Stomach (tissue), 9 donors: Measurements from ENCODE around the gene PRKG1. TPM values are rescaled to one million over a fixed set of nuclear protein-coding genes. Genes with fewer than 3 reads are reported as not detected.

Experiments used
- DNase-seq, 2 donors: peaks; one replicate each; pipeline versions ENCODE4 v3.0.0 to v3.0.0-alpha.2; 2013 to 2019
- H3K27ac ChIP-seq, 5 donors: fragments of 200-600 bp in 4 of 5; sonication (generic) in 4 of 5; one replicate each; pipeline ENCODE4 v1.5.1; 2013 to 2019; ENCODE audit warnings: mild to moderate bottlenecking in 1 of 5, moderate library complexity in 1 of 5
- H3K27me3 ChIP-seq, 3 donors: fragments of 200-600 bp; sonication (generic); one replicate each; pipeline ENCODE4 v1.5.1; 2017 to 2019; ENCODE audit warnings: mixed run types in 1 of 3
- H3K36me3 ChIP-seq, 4 donors: fragments of 200-600 bp; sonication (generic); 1 replicate in 3 of 4; 2 replicates in 1 of 4; pipeline ENCODE4 v1.5.1; 2016 to 2019
- H3K4me1 ChIP-seq, 4 donors: fragments of 200-600 bp; sonication (generic); one replicate each; pipeline ENCODE4 v1.5.1; 2016 to 2019
- H3K4me3 ChIP-seq, 4 donors: fragments of 200-600 bp; sonication (generic) in 3 of 4; one replicate each; pipeline ENCODE4 v1.5.1; 2016 to 2019; ENCODE audit warnings: mild to moderate bottlenecking in 1 of 4
- H3K9me3 ChIP-seq, 4 donors: fragments of 200-600 bp; sonication (generic); one replicate each; pipeline ENCODE4 v1.5.1; 2016 to 2019
- CTCF ChIP-seq, 7 experiments: fragments of 450-650 bp in 4 of 7; fragments of 200-600 bp in 3 of 7; sonication (generic) in 3 of 7; IDR thresholded peaks; one replicate each; pipeline ENCODE4 v1.5.1; 2016 to 2019; ENCODE audit warnings: antibody characterized with exemption in 7 of 7, control low read depth in 2 of 7, mild to moderate bottlenecking in 1 of 7
- EP300 ChIP-seq: sonication (generic); formaldehyde crosslinking; IDR thresholded peaks from one replicate; pipeline ENCODE4 v1.6.1; 2017; ENCODE audit warnings: antibody characterized with exemption
- POLR2A ChIP-seq, 4 donors: fragments of 450-650 bp; IDR thresholded peaks; one replicate each; pipeline ENCODE4 v1.6.1; 2016; ENCODE audit warnings: antibody characterized with exemption in 4 of 4, control low read depth in 2 of 4, mild to moderate bottlenecking in 1 of 4, moderate library complexity in 1 of 4
- POLR2AphosphoS5 ChIP-seq, 3 donors: sonication (generic); formaldehyde crosslinking; IDR thresholded peaks; one replicate each; pipeline ENCODE4 v1.6.1; 2016; ENCODE audit warnings: antibody characterized with exemption in 3 of 3
- WGBS, 5 donors: extraction: QIAGEN DNeasy Blood & Tissue Kit in 3 of 5; methylation state at CpG; one replicate each; pipeline versions ENCODE4 v1.1.5 to v1.1.7; 2013 to 2018; 5-methylcytosine and 5-hydroxymethylcytosine counted together
- intact Hi-C: fragments of 100-400 bp; cut with DNase I; formaldehyde crosslinking; loops from one replicate; pipeline ENCODE4 v1.15.1; 2023; ENCODE audit warnings: low total_unique reads
- polyA plus RNA-seq, 3 donors: library from polyadenylated mRNA; stranded (reverse); fragments of 200-250 nt; gene quantifications; one replicate each; pipeline ENCODE4 v1.2.3, GENCODE V29; 2013
- total RNA-seq, 5 donors: library from RNA; depleted of rRNA; stranded (reverse); fragments of >200 nt; gene quantifications; one replicate each; pipeline versions ENCODE4 v1.1.0 to v1.2.3, GENCODE V29; 2014 to 2016
- donor health status: healthy with polysubstance abuse.
- donor health status: Bipolar disorder and iron deficiency.
- donor health status: healthy.

Gene PRKG1
- total and polyA plus RNA-seq, 8 donors: 1.5 to 89.2 (median 14.3) TPM

GRCh38 chr10:51300617-51301304 is 226.5 kb downstream of the PRKG1 start:
- H3K27ac ChIP-seq: peak overlapping the region in 4 of 5 donors; percentile 4 to 51 (median 44)
- H3K4me1 ChIP-seq: peaks cover 0 to 14% (median 6%) of the 10 kb centered on the region in 4 donors
- TF ChIP-seq EP300 (no peak), POLR2A (IDR thresholded peaks at IDR 0.05) (no peak), POLR2AphosphoS5 (IDR thresholded peaks at IDR 0.05) (no peak), CTCF (IDR thresholded peaks at IDR 0.05) (no peak)
- no peaks in the 10 kb centered on the region for H3K27me3 ChIP-seq
- intact Hi-C loops: no loop called here
- H3K9me3 ChIP-seq: no peaks in the 10 kb centered on the region
- no peak overlapping the region for H3K4me3 ChIP-seq
- DNase-seq: no peak
- H3K36me3 ChIP-seq: no peaks in the 10 kb centered on the region
- 45 to 62% (median 55%) methylated on average over 2 of the region's 2 CpGs for WGBS, 5 donors

DNA sequence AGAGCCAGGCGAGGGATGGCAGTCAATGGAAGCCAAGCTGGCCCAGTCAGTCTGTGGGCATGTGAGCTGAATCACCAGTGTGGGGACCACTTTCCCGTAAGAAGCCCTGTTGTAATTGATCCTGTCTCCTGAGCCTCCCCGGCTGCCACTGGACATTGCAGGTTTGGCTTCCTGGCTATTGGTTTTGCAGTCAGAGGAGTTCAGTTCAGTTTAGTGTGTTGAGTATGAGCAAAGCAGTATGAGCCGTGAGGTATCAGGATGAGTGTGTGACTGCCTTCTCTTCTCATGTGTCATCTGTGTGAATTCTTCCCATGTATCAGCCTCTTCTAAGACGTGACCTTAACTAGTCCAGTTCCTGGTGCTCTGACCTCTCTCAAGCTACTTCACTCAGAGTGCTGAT is 227.4 kb downstream of the PRKG1 start:
- no peaks in the 10 kb centered on the region for H3K9me3 ChIP-seq
- no peak for DNase-seq
- no peaks in the 10 kb centered on the region for H3K27me3 ChIP-seq
- no peak overlapping the region for H3K4me3 ChIP-seq
- peak overlapping the region in 3 of 5 donors; percentile 43 to 51 (median 46) for H3K27ac ChIP-seq
- H3K4me1 ChIP-seq: peaks cover 0 to 14% (median 6%) of the 10 kb centered on the region in 4 donors
- H3K36me3 ChIP-seq: no peaks in the 10 kb centered on the region
- TF ChIP-seq POLR2AphosphoS5 (IDR thresholded peaks at IDR 0.05) (peak in 1 of 3 donors; percentile 22), EP300 (no peak), POLR2A (IDR thresholded peaks at IDR 0.05) (no peak), CTCF (IDR thresholded peaks at IDR 0.05) (no peak)
- intact Hi-C loops: no loop called here
- 56 to 80% (median 65%) methylated on average over 5 of the region's 5 CpGs for WGBS, 5 donors

GRCh38 chr10:51302316-51302715 is 228.0 kb downstream of the PRKG1 start:
- Histone ChIP-seq H3K36me3 (no peaks in the 10 kb centered on the region), H3K27ac (peak overlapping the region in 4 of 5 donors; percentile 18 to 56 (median 52)), H3K9me3 (no peaks in the 10 kb centered on the region), H3K4me3 (no peak overlapping the region), H3K27me3 (no peaks in the 10 kb centered on the region), H3K4me1 (peaks cover 0 to 14% (median 6%) of the 10 kb centered on the region in 4 donors)
- intact Hi-C loops: no loop called here
- TF ChIP-seq POLR2AphosphoS5 (IDR thresholded peaks at IDR 0.05): no peak
- TF ChIP-seq EP300: no peak
- TF ChIP-seq CTCF (IDR thresholded peaks at IDR 0.05): no peak
- TF ChIP-seq POLR2A (IDR thresholded peaks at IDR 0.05): no peak
- DNase-seq: no peak
- 34 to 83% (median 68%) methylated on average over 1 of the region's 1 CpG for WGBS, 5 donors

DNA sequence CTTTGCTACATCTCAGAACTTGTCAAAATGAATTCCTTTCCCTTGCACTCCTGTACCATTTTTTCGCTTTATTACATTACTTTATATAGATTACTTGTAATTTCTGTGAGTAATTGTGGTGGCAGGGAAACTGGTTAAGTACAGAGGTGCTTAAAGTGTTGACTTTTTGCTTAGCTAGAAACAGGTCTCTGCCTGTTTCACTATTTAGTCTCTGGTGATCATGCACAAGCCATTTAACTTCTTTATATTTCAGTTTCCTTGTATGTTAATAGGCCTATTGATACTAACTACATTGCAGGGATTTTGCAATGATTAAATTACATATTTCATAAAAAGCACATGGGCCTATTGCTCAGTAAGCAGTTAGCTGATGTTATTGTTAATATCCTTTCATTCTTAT is 233.8 kb downstream of the PRKG1 start:
- WGBS, 5 donors: 67 to 89% (median 79%) methylated on average over 1 of the region's 1 CpG
- no peak for DNase-seq
- intact Hi-C loops: no loop called here
- Histone ChIP-seq H3K36me3 (no peaks in the 10 kb centered on the region), H3K4me1 (peaks cover 0 to 6% (median 2%) of the 10 kb centered on the region in 4 donors), H3K9me3 (no peaks in the 10 kb centered on the region), H3K27me3 (no peaks in the 10 kb centered on the region), H3K4me3 (no peak overlapping the region), H3K27ac (no peak overlapping the region)
- no peak for TF ChIP-seq EP300
- no peak for TF ChIP-seq POLR2AphosphoS5 (IDR thresholded peaks at IDR 0.05)
- TF ChIP-seq POLR2A (IDR thresholded peaks at IDR 0.05): no peak
- no peak for TF ChIP-seq CTCF (IDR thresholded peaks at IDR 0.05)
